Subcutaneous adipose tissue (tissue), 4 donors: ENCODE results near the gene HAPSTR1. TPM values are rescaled to one million over a fixed set of nuclear protein-coding genes. Genes with fewer than 3 reads are reported as not detected.

Experiments
- CTCF ChIP-seq: fragments of 450-650 bp; IDR thresholded peaks from one replicate; pipeline ENCODE4 v1.5.1; 2016; ENCODE audit warnings: low read depth, mild to moderate bottlenecking, control low read depth, antibody characterized with exemption, moderate library complexity
- total RNA-seq, 4 donors: library from RNA; depleted of rRNA; stranded (reverse); fragments of >200 nt; gene quantifications; one replicate each; pipeline ENCODE4 v1.1.0, GENCODE V29; 2016

HAPSTR1 gene
- total RNA-seq, 4 donors from 2014 or later, result 36.0 to 58.8 (median 47.5) TPM

DNA sequence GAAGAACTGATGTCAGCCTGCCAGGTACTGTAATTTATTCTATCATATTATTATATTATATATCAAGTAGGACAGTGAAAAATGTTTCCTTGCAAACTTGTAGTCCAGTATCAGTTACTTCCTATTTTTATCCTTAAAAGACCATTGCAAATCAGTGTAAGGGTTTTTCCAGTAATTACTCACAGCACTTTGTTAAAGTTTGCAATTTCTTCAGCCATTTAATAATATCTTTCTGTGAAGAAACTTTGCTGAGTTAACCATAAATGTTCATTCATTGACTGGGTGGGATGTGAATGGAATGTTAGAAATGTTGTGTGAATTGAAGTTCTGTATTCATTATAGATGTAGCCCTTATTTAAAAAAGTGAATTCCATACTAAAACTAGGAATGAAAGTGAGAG, 26.7 kb downstream of the HAPSTR1 start:
- TF ChIP-seq CTCF, result no peak

GRCh38 chr16:9119795-9120194, 28.4 kb downstream of the HAPSTR1 start:
- TF ChIP-seq CTCF, result no peak

DNA sequence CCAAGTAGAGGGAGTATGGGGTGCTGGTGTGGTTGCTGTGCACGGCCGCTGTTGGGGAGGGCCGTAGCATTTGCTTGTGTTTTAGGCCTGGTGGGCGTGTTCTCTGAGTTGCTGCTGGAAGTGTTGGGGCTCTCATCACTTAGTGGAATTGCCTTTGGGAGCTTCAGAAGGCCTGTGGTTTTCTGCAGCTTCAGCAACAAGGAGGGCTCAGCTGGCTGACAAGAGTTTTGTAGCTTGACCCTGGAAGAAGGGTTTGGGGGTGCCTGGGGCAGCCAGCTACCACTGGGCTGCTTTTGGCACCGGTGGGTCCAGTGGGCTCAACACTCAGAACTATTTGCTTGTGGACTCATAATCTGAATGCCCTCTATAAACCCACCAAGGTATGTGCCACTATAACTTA, 30.9 kb downstream of the HAPSTR1 start:
- no peak for TF ChIP-seq CTCF

GRCh38 chr16:9122969-9123368, 31.5 kb downstream of the HAPSTR1 start:
- no peak for TF ChIP-seq CTCF

- TF ChIP-seq CTCF, result no peak
Measured at GRCh38 chr16:9123401-9123800, 32.0 kb downstream of the HAPSTR1 start.

DNA sequence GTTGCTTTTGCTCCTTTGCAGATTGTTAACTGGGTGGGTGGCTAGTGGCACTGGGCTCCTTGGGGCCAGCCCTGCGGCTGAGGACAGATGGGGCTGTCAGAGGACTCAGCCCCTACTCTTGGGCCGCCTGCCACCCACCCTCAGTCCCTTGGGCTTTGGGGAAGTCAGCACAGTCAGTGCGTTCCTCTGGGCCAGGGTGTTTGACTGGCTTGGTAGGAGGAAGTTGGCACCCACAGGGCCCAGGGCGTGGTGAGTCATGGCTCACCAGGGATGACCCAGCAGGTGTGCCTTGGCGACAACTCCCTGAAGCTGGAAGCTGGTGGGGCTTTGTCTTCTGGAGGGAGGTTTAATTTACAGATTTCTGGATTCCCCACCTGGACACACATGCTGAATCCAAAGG, 32.4 kb downstream of the HAPSTR1 start:
- no peak for TF ChIP-seq CTCF

DNA sequence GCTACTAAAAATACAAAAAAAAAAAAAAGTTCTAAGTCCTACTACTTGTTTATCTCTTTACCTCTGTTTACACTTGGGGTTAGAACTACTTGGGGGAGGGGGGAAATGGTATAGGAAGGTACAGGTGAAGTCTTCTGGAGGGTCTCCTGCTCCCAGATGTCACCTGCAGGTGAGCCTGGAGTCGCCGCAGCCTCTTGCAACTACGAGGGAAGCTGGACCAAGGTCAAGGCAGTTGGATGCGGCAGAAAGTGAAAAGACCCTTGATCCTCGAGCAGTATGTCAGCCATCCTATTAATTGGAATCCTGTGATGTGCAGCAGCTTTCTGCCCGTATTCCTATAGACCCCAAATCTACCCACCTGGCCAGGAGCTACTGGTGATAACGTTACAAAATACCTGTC, 33.0 kb downstream of the HAPSTR1 start:
- TF ChIP-seq CTCF, result no peak
